ENCODE data around the gene VAV2.
"Not testable (repeated sequence)": the region's sequence is repeated elsewhere in the genome, so short reads cannot be mapped to it uniquely, and the experiment has no call there.

VAV2 gene

DNA sequence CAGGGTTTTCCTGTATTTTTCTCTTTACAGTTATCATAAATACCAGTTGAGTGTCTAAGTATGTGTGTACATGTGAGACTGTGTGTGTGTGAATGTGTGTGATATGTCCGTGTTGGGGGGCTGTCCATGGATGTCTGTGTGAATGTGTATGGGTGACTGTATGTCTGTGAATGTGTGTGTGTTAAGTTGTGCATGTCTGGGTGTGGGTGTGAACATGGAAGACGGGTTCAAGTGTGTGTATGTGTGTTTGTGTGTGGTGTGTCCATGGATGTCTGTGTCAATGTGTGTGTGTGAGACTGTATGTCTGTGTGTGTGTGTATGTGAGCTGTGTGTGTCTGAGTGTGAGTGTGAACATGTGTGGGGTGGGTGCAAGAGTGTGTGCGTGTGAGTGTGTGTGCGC, 55.0 kb downstream of the VAV2 start:
- DNase-seq, result no peak

DNA sequence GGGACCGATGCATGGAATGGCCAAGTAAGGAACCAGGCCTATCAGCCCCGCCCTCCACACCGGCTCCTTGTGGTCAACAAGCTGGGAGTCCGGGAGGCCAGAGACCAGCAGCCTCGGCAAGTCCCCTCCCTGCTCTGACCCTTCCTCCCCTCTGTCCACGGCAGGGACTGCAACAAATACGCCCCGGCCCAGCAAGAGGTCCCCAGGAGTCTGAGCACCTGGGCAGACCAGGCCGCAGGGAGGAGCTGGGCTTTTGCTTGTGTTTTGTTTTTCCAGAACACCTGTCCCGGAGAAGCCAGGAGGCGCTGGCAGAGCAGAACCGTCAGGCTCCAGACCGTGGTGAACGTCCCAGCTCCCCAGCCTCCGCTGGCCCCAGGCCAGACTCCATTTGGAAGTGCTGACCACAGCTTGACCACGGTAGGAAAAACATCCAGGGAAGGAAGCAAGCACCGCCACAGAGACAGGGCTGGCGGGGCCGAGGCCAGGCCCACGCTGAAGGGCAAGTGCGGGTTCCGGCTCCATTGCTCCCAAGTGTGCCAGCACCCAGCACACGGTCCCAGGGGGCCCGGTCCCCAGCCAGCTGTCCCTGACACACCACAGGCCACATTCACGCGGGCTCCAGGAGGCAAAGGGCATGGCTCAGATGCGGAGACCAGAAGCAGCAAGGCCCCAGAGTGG, 56.7 kb downstream of the VAV2 start:
- no peak for DNase-seq

DNA sequence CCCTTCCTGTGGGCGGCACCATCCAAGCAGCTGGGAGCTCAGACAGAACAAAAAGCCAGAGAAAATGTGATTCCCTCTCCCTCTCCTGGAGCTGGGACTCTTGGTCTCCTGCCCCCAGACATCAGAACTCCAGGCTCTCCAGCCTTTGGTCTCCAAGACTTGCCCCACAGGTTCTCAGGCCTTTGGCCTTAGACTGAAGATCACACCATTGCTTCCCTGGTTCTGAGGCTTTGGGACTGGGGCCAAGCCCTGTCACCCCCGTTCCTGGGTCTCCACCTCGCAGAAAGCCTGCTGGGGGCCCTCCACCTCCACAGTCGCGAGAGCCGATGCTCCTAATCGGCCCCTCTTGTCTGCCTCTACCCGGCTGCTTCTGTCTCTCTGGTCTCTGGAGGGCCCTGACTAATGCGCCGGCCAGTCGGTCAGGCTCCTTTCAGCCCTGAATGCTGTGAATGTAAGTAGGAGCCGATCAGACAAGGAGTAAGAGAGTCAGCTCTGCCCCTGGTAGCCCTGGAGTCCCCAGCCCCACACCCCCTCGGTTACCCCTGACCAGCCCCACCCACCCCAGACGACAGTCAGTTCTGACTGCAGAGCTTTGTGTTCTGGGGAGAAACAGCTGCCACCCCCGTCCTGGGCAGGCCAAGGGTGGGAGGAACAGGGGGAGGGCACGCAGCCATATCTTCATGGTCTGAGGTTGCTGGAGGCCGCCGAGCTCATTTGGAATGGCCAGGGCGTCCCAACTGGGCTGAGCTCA, 57.5 kb downstream of the VAV2 start:
- DNase-seq, result no peak

DNA sequence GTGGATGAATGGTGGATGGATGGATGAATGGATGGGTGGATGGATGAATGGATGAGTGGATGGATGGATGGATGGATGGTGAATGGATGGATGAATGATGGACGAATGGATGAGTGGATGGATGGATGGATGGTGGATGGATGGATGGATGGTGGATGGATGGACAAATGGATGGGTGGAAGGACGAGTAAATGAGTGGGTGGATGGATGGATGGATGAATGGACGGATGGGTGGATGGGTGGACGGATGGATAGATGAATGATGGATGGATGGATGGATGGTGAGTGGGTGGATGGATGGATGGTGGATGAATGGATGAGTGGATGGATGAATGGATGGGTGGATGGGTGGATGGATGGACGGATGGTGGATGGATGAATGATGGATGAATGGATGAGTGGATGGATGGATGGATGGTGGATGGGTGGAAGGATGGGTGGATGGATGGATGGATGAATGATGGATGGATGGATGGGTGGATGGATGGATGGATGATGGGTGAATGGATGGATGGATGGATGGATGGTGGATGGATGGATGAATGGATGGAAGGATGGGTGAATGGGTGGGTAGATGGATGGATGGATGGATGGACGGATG, 58.6 kb downstream of the VAV2 start:
- no peak for DNase-seq

GRCh38 chr9:133932633-133933032, 59.5 kb downstream of the VAV2 start:
- DNase-seq, result no peak

DNA sequence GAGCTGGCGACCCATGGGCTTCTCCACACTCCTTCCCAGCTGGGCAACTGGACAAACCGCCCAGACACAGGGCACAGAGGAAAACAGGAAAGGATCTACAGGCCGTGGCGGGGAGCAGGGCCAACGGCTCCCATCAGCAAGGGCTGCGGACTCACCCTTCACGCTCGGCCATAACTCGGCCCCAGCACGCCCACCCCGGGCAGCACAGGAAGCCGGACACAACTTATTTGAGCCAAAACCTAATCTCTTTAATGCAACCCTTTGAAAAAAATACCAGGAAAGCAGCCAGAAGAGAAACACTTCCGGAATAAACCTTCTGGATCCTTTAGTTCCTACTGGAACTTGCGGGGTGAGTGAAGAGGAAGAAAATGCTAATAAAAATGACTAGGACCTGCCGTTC, 59.9 kb downstream of the VAV2 start:
- no peak for DNase-seq

GRCh38 chr9:133930682-133931485, 61.2 kb downstream of the VAV2 start:
- DNase-seq, result no peak

GRCh38 chr9:133930046-133930681, 62.0 kb downstream of the VAV2 start:
- DNase-seq, result no peak

DNA sequence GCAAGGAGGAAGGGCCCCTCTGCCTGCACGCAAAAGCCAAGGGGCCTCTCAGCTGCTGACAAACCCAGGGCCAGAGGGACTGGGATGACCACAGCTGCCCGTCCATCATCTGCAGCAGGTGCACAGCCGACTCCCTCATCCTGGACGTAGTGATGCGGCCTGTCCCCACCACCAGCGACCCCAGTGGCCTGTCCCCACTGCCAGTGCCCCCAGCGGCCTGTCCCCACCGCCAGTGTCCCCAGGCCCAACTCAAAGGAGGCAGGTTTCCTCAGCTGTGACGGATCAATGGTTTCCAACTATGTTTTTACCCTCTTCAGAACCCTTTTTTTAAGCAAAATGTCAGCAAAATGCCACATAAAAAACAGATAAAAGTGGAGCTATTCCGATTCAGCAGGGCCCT, 62.5 kb downstream of the VAV2 start:
- no peak for DNase-seq

DNA sequence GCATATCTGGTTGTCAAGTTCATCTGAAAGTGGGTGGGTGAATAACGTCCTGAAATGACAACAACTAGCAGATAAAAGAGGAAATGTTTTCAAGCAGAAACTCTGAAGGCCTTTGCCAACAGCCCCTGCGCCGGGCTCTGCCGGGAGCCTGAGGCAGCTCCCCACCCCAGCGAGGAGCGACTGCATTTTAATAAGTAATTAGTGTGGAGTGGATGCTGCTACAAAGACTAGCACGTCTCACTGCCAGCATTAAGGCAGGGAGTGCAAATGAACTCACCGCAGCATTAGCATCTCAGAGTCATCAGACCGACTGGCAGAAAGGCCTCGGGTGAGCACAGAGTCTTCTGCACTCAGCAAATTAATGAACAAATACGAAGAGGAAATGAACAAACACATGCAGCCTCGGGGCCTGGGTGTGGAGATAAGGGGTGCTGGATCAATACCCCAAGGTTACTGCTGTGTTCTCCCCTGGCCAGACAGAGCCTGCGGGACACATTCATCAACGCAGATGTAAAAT, 63.8 kb downstream of the VAV2 start:
- DNase-seq, result no peak

GRCh38 chr9:133927041-133927440, 65.1 kb downstream of the VAV2 start:
- no peak for DNase-seq

DNA sequence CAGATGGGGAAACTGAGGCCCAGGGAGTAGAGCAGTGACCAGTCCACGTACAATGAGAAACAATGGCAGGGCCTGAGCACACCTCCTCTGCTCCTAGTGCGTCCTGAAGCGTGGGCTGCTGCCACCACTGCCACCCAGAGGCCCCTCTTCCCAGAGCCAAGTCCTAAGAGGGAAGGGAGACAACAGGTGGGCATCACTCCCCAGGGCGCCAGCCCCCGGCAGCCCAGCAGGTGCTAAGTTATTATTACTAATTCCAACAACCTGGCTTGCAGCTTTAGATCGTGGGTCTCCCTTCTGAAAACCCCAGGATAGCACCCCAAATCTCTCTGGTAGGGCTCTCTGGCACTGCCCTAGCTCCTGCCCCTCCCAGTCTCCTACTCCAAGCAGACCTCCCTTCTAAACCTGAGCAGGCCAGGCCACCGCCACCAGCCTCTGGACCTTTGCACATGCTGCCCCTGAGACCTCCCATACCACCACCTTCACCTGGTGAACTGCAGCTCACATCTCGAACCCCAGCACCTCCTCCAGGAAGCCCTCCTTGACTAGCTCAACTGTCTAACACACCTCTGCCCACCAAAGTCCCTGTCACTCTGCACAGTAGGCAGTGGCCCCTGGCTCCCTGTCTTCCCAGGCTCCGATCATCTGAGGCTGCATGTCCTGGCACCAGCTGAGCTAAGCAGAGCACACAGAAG, 65.8 kb downstream of the VAV2 start:
- no peak for DNase-seq

DNA sequence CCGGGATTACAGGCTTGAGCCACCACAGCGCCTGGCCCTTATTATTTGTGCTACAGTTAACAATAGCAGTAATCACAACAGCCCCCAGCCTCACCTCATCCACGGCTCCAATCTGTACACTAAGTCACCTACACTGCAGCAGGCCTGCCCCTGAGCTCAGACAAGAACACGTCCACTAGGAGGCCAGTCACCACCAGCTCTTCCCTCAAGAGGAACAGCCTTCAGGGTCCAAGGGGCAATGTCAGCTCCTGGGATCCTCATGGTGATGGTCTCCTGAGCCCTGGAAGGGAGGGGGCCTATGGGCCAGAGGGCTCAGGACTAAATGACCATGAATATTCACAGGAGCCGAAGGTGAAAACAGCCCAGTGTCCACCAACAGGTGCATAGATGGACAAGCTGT, 67.7 kb downstream of the VAV2 start:
- DNase-seq, result no peak

DNA sequence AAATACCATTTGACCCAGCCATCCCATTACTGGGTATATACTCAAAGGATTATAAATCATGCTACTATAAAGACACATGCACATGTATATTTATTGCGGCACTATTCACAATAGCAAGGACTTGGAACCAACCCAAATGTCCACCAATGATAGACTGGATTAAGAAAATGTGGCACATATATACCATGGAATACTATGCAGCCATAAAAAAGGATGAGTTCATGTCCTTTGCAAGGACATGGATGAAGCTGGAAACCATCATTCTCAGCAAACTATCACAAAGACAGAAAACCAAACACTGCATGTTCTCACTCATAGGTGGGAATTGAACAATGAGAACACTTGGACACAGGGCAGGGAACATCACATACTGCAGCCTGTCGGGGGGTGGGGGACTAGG, 68.5 kb downstream of the VAV2 start:
- not testable (repeated sequence) for DNase-seq

- no peak for DNase-seq
Observed at GRCh38 chr9:133921866-133922265, 70.3 kb downstream of the VAV2 start.

GRCh38 chr9:133920471-133920870, 71.7 kb downstream of the VAV2 start:
- no peak for DNase-seq

GRCh38 chr9:133919253-133920115, 72.6 kb downstream of the VAV2 start:
- DNase-seq, result no peak

- DNase-seq, result no peak
Observed at GRCh38 chr9:133918111-133918813, 73.9 kb downstream of the VAV2 start.

DNA sequence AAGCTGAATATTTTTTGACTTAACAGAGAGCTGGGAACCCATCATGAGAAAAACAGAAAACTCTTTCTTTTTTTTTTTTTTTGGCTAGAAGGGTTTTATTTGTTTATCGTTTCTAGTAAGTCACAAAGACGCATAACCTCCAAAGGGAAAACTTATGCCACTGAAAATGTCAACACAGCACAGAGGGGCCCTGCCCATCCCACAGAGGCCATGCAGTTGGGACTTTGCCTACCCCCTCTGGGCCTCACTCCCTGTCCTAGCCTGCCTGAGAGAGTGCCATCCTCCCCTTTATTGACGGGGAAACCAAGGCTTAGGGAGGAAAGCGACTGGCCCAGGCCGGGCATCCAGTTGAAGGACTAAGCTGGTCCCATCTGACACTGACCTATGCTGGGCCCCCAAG, 74.7 kb downstream of the VAV2 start:
- no peak for DNase-seq

- DNase-seq, result no peak
Observed at GRCh38 chr9:133916159-133916541, 76.0 kb downstream of the VAV2 start.
